H1 (cell line): Measurements from ENCODE around the gene TAGLN2. TPM values are rescaled to one million over a fixed set of nuclear protein-coding genes. Genes with fewer than 3 reads are reported as not detected.

ENCODE experiments used
- CTCF ChIA-PET: fragments of 300-600 bp; sonication (Branson Sonifier 250); formaldehyde crosslinking; loops from one replicate; lab custom pipeline; 2021; ENCODE audit not compliant: partially characterized antibody; lab: Charles Lee
- POLR2A ChIA-PET: fragments of 300-600 bp; sonication (Branson Sonifier 250); formaldehyde crosslinking; loops from one replicate; lab custom pipeline; 2021; ENCODE audit warnings: inconsistent platforms; ENCODE audit not compliant: partially characterized antibody; lab: Charles Lee
- DNase-seq, 2 experiments: peaks; one replicate each; pipeline versions ENCODE4 v3.0.0 to v3.0.0-alpha.2; 2010 to 2022; ENCODE audit warnings: low spot score in 2 of 2, low read depth in 1 of 2, mixed read lengths in 1 of 2
- FAIRE-seq: peaks from 2 replicates; lab custom pipeline; 2011; peaks lifted over from hg19 to GRCh38; lab: Jason Lieb, UNC
- H2AFZ ChIP-seq: 2 replicates; pipeline ENCODE4 v1.8.1; 2012; ENCODE audit warnings: low read length, inconsistent platforms
- H2AK5ac ChIP-seq: 2 replicates; pipeline ENCODE4 v1.6.1; 2013; ENCODE audit warnings: low read depth, low read length
- H2BK120ac ChIP-seq: replicated peaks from 2 replicates; pipeline ENCODE3; 2013; ENCODE audit warnings: low read depth, low read length, inconsistent platforms
- H2BK12ac ChIP-seq: 2 replicates; pipeline ENCODE4 v1.6.1; 2013; ENCODE audit warnings: low read depth, low read length
- H2BK15ac ChIP-seq: 2 replicates; pipeline ENCODE4 v1.6.1; 2013; ENCODE audit warnings: low read length
- H2BK20ac ChIP-seq: 2 replicates; pipeline ENCODE4 v1.6.1; 2013; ENCODE audit warnings: low read length
- H2BK5ac ChIP-seq: 2 replicates; pipeline ENCODE4 v1.6.1; 2013; ENCODE audit warnings: low read depth, low read length
- H3K14ac ChIP-seq: 2 replicates; pipeline ENCODE4 v1.6.1; 2013; ENCODE audit warnings: inconsistent platforms; ENCODE audit not compliant: insufficient read length
- H3K18ac ChIP-seq: 2 replicates; pipeline ENCODE4 v1.6.1; 2013; ENCODE audit warnings: low read length; ENCODE audit errors: extremely low read depth
- H3K23ac ChIP-seq: 2 replicates; pipeline ENCODE4 v1.6.1; 2013; ENCODE audit warnings: inconsistent platforms; ENCODE audit not compliant: insufficient read length
- H3K23me2 ChIP-seq: 2 replicates; pipeline ENCODE4 v1.6.1; 2013; ENCODE audit warnings: low read depth, low read length
- H3K27ac ChIP-seq: 2 replicates; pipeline ENCODE4 v1.6.1; 2011; ENCODE audit warnings: low read depth, low read length, inconsistent platforms
- H3K27me3 ChIP-seq, 4 experiments: replicated peaks in 1 of 4; 1 replicate in 1 of 4; 2 replicates in 3 of 4; pipeline versions ENCODE4 v1.6.1 to v1.8.1; 2011 to 2013; ENCODE audit warnings: low read length in 3 of 4, mild to moderate bottlenecking in 3 of 4, inconsistent platforms in 2 of 4, mixed read lengths in 2 of 4, moderate library complexity in 1 of 4; ENCODE audit not compliant: control insufficient read depth in 3 of 4, insufficient read depth in 3 of 4; ENCODE audit errors: extremely low read depth in 1 of 4
- H3K36me3 ChIP-seq, 4 experiments: 2 replicates each; pipeline versions ENCODE4 v1.6.1 to v1.8.1; 2011 to 2013; ENCODE audit warnings: mild to moderate bottlenecking in 4 of 4, low read length in 3 of 4, moderate library complexity in 2 of 4, control low read depth in 1 of 4, inconsistent platforms in 1 of 4; ENCODE audit not compliant: insufficient read depth in 4 of 4, control insufficient read depth in 2 of 4
- H3K4ac ChIP-seq: replicated peaks from 2 replicates; pipeline ENCODE3; 2013; ENCODE audit warnings: low read length, low read depth, mixed read lengths, inconsistent platforms; ENCODE audit not compliant: insufficient read length
- H3K4me1 ChIP-seq, 4 experiments: replicated peaks in 1 of 4; 1 replicate in 1 of 4; 2 replicates in 3 of 4; pipeline versions ENCODE4 v1.6.1 to v1.8.1; 2011 to 2013; ENCODE audit warnings: low read length in 3 of 4, inconsistent platforms in 2 of 4, mixed read lengths in 1 of 4; ENCODE audit not compliant: insufficient read depth in 4 of 4, control insufficient read depth in 3 of 4
- H3K4me2 ChIP-seq, 2 experiments: 2 replicates each; pipeline versions ENCODE4 v1.6.1 to v1.8.1; 2011 to 2013; ENCODE audit warnings: low read depth in 2 of 2, low read length in 2 of 2, control low read depth in 1 of 2, inconsistent platforms in 1 of 2, mild to moderate bottlenecking in 1 of 2; ENCODE audit not compliant: insufficient read depth in 1 of 2
- H3K4me3 ChIP-seq, 4 experiments: fragments of 200-600, 300-600 bp in 1 of 4; sonication (generic), shearing (Covaris generic), sonication (Bioruptor Twin) in 1 of 4; 2 replicates each; pipeline versions ENCODE4 v1.5.1 to v1.8.1; 2011 to 2016; ENCODE audit warnings: low read length in 4 of 4, low read depth in 3 of 4, control low read depth in 2 of 4, inconsistent platforms in 2 of 4, mild to moderate bottlenecking in 2 of 4, mixed read lengths in 1 of 4, moderate library complexity in 1 of 4; ENCODE audit not compliant: insufficient read depth in 2 of 4; ENCODE audit errors: extremely low read depth in 1 of 4
- H3K56ac ChIP-seq: replicated peaks from 2 replicates; pipeline ENCODE3; 2013; ENCODE audit warnings: low read depth, mild to moderate bottlenecking, mixed read lengths, low read length, inconsistent platforms; ENCODE audit not compliant: insufficient read length
- H3K79me1 ChIP-seq: 2 replicates; pipeline ENCODE4 v1.6.1; 2013; ENCODE audit warnings: low read depth, low read length, control low read depth
- H3K79me2 ChIP-seq, 2 experiments: 2 replicates each; pipeline versions ENCODE4 v1.6.1 to v1.8.1; 2012 to 2013; ENCODE audit warnings: low read length in 2 of 2, mild to moderate bottlenecking in 2 of 2, inconsistent platforms in 1 of 2; ENCODE audit not compliant: insufficient read depth in 2 of 2, control insufficient read depth in 1 of 2
- H3K9ac ChIP-seq, 4 experiments: replicated peaks in 1 of 4; 1 replicate in 1 of 4; 2 replicates in 3 of 4; pipeline versions ENCODE4 v1.6.1 to v1.8.1; 2011 to 2013; ENCODE audit warnings: low read depth in 3 of 4, low read length in 3 of 4, control low read depth in 2 of 4, mild to moderate bottlenecking in 2 of 4, moderate library complexity in 2 of 4, inconsistent platforms in 1 of 4; ENCODE audit errors: extremely low read depth in 1 of 4
- H3K9me3 ChIP-seq, 2 experiments: 2 replicates each; pipeline versions ENCODE4 v1.6.1 to v1.8.1; 2012 to 2013; ENCODE audit warnings: mild to moderate bottlenecking in 2 of 2, moderate library complexity in 2 of 2, control low read depth in 1 of 2, inconsistent platforms in 1 of 2, low read depth in 1 of 2, low read length in 1 of 2, mixed read lengths in 1 of 2; ENCODE audit not compliant: insufficient read depth in 2 of 2
- H4K20me1 ChIP-seq, 2 experiments: replicated peaks in 1 of 2; 2 replicates each; pipeline versions ENCODE3 to v1.8.1; 2011 to 2013; ENCODE audit warnings: inconsistent platforms in 2 of 2, low read length in 2 of 2, mild to moderate bottlenecking in 1 of 2; ENCODE audit not compliant: insufficient read depth in 2 of 2, control insufficient read depth in 1 of 2
- H4K5ac ChIP-seq: 2 replicates; pipeline ENCODE4 v1.6.1; 2013; ENCODE audit warnings: low read length, low read depth, mixed read lengths, inconsistent platforms; ENCODE audit not compliant: insufficient read length
- H4K8ac ChIP-seq: 2 replicates; pipeline ENCODE4 v1.8.0; 2013; ENCODE audit warnings: mild to moderate bottlenecking, moderate library complexity, low read length, inconsistent platforms; ENCODE audit not compliant: insufficient read depth; ENCODE audit errors: extremely low read depth
- H4K91ac ChIP-seq: replicated peaks from 2 replicates; pipeline ENCODE3; 2013; ENCODE audit warnings: low read length, mixed read lengths, inconsistent platforms; ENCODE audit not compliant: insufficient read length
- CBX5 ChIP-seq: fragments of 300-800, 300-1000 bp; sonication (generic); IDR thresholded peaks from 2 replicates; pipeline ENCODE4 v1.7.1; 2016; ENCODE audit warnings: antibody characterized with exemption, low read length, low read depth
- EGR1 ChIP-seq: IDR thresholded peaks from 2 replicates; pipeline ENCODE4 v1.6.1; 2011; ENCODE audit warnings: low read depth, low read length, borderline replicate concordance
- NRF1 ChIP-seq: IDR thresholded peaks from 2 replicates; pipeline ENCODE4 v1.6.1; 2011; ENCODE audit warnings: mild to moderate bottlenecking, low read depth, low read length, improper control_type of control experiment
- SIN3A ChIP-seq, 2 experiments: IDR thresholded peaks in 1 of 2; conservative IDR thresholded peaks in 1 of 2; 2 replicates each; pipeline ENCODE4 v1.6.1; 2011 to 2012; ENCODE audit warnings: low read length in 2 of 2, improper control_type of control experiment in 1 of 2, low read depth in 1 of 2, mild to moderate bottlenecking in 1 of 2
- SIX5 ChIP-seq: IDR thresholded peaks from 2 replicates; pipeline ENCODE4 v1.6.1; 2011; ENCODE audit warnings: mild to moderate bottlenecking, low read depth, low read length
- SUZ12 ChIP-seq: fragments of 200-600 bp; sonication (generic); IDR thresholded peaks from 2 replicates; pipeline ENCODE4 v1.6.1; 2012; ENCODE audit warnings: mild to moderate bottlenecking, inconsistent platforms, low read length, moderate library complexity, mixed read lengths
- WGBS, 2 experiments: shearing (Covaris generic) in 1 of 2; methylation state at CpG; one replicate each; pipeline versions ENCODE4 v1.1.6 to v1.1.7; 2013 to 2015; ENCODE audit warnings: low lambda C conversion rate in 2 of 2, mixed read lengths in 2 of 2, inconsistent platforms in 1 of 2, low coverage in 1 of 2, missing lambda C conversion rate in 1 of 2; ENCODE audit not compliant: insufficient replicate concordance in 2 of 2, insufficient coverage in 1 of 2, insufficient read length in 1 of 2; ENCODE audit errors: extremely low coverage in 1 of 2, missing lambda C conversion rate in 1 of 2; 5-methylcytosine and 5-hydroxymethylcytosine counted together
- polyA plus RNA-seq, 7 experiments: library from polyadenylated mRNA; depleted of rRNA in 3 of 7; stranded (reverse) in 5 of 7; unstranded in 2 of 7; fragments of >200 nt in 5 of 7; fragments of 200-250 nt in 2 of 7; gene quantifications; 1 replicate in 5 of 7; 2 replicates in 1 of 7; 4 replicates in 1 of 7; pipeline versions ENCODE4 v1.2.1 to v1.2.3, GENCODE V29; 2011 to 2013; ENCODE audit warnings: missing spikeins in 2 of 7, mixed read lengths in 2 of 7
- total RNA-seq: library from RNA; stranded (reverse); fragmentation: NEBNext Ultra II Directional; extraction: Animal tissue kit (Norgen Biotek cat#: 25700); gene quantifications from 2 replicates; pipeline ENCODE4 v1.2.1, GENCODE V29; 2021
- TF ChIP-seq, protein P1 (sequence below): IDR thresholded peaks from 2 replicates; pipeline ENCODE4 v1.6.1; 2011; ENCODE audit warnings: low read depth, mild to moderate bottlenecking, low read length; ENCODE audit not compliant: insufficient read depth

The TAGLN2 gene
- total and polyA plus RNA-seq, 2 of the 8 experiments (the other 6 are each of a cell fraction or from before 2014, with no cell fraction given) = 93.0 to 114 TPM

DNA sequence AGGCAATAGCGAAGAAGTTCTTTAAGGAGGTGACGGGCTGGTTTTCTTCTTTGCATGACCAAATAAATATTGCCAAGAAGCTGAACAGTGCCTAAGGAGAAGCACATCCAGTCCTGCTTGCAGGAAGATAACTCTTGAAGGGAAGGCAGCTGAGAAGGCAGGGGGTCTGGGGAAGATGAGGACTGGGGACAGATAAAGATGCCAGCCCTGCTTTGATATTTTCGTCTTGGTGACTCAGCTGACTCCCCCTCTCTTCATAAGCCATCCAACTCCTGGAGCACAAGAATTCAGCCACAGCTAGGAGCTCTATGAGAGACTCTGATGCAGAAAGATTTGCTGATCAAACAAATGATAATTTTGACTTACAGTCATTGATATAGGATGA is 28.8 kb downstream of the TAGLN2 start:
- WGBS, 2 experiments = 75% methylated on average over 3 of the region's 3 CpGs; no CpG with 5 or more reads in 1 of the 2 experiments
- H2BK120ac ChIP-seq = no peak overlapping the region
- no peak for FAIRE-seq
- H4K5ac ChIP-seq = no peak overlapping the region
- H4K20me1 ChIP-seq = no peaks in the 10 kb centered on the region
- no peak overlapping the region for H3K18ac ChIP-seq
- no peak overlapping the region for H4K91ac ChIP-seq
- DNase-seq = no peak
- no peak overlapping the region for H3K9ac ChIP-seq
- H3K9me3 ChIP-seq = no peaks in the 10 kb centered on the region
- H3K27me3 ChIP-seq = peaks cover 1 to 9% (median 7%) of the 10 kb centered on the region in 4 experiments; a peak in 5 of 7 replicates
- H2BK15ac ChIP-seq = no peak overlapping the region
- H2AK5ac ChIP-seq = no peak overlapping the region
- H3K56ac ChIP-seq = no peak overlapping the region
- H2BK20ac ChIP-seq = no peak overlapping the region
- no peak overlapping the region for H3K4me3 ChIP-seq
- CTCF ChIA-PET = interaction anchor here (1.0 to 20.8 kb wide), 5 partner anchors 40 to 110 kb away, joined by 3 to 645 read pairs (median 107); partner anchors contain the start of genes FCRL6 and SLAMF8
- H3K4ac ChIP-seq = no peak overlapping the region
- no peak overlapping the region for H3K14ac ChIP-seq
- H2BK5ac ChIP-seq = no peak overlapping the region
- POLR2A ChIA-PET = interaction anchor here (1.5 kb wide), 1 partner anchor 27 kb away, joined by 4 read pairs; no protein-coding TSS in a partner anchor
- H3K36me3 ChIP-seq = no peaks in the 10 kb centered on the region
- H3K79me1 ChIP-seq = no peaks in the 10 kb centered on the region
- no peaks in the 10 kb centered on the region for H3K79me2 ChIP-seq
- H2AFZ ChIP-seq = no peak overlapping the region
- no peak overlapping the region for H3K23ac ChIP-seq
- H4K8ac ChIP-seq = no peak overlapping the region
- peaks cover 6 to 12% (median 7%) of the 10 kb centered on the region in 4 experiments for H3K4me1 ChIP-seq
- no peak overlapping the region for H3K4me2 ChIP-seq
- H3K27ac ChIP-seq = no peak overlapping the region
- no peak for TF ChIP-seq CBX5
- TF ChIP-seq, protein P1, sequence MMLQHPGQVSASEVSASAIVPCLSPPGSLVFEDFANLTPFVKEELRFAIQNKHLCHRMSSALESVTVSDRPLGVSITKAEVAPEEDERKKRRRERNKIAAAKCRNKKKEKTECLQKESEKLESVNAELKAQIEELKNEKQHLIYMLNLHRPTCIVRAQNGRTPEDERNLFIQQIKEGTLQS = no peak
- no peak for TF ChIP-seq EGR1
- TF ChIP-seq SIX5 = no peak
- no peak for TF ChIP-seq NRF1
- TF ChIP-seq SIN3A (conservative IDR thresholded peaks at IDR 0.05 in 1 of 2, IDR thresholded peaks at IDR 0.05 in 1 of 2; ENCODE audit: low read depth in 1 of 2, low read length in 2 of 2) = no peak
- no peak for TF ChIP-seq SUZ12
- H3K23me2 ChIP-seq = peaks cover 3% of the 10 kb centered on the region; the same call in 1 of the 2 replicates
- no peak overlapping the region for H2BK12ac ChIP-seq
